NCI-H1694 treated with DMSO at 0.1 percent for 48 hours (cell line): ENCODE results near the gene CFAP44.
"Not testable (repeated sequence)": the region's sequence is repeated elsewhere in the genome, so short reads cannot be mapped to it uniquely, and the experiment has no call there.

ENCODE experiments used
- DNase-seq: peaks from one replicate; lab custom pipeline; 2025; lab: John Stamatoyannopoulos, UW

The CFAP44 gene

GRCh38 chr3:113441051-113441770, at the start of gene CFAP44:
Gene CFAP44 (minus strand): TSS chr3:113441493. CDS start chr3:113433664, 7,829 bp downstream.
- no peak for DNase-seq

- DNase-seq, result no peak
Measured at GRCh38 chr3:113485161-113485609, 43.9 kb upstream of the CFAP44 start.

GRCh38 chr3:113468539-113468938, 27.2 kb upstream of the CFAP44 start:
- no peak for DNase-seq

GRCh38 chr3:113461488-113461887, 20.2 kb upstream of the CFAP44 start:
- DNase-seq, result no peak

GRCh38 chr3:113458554-113458953, 17.3 kb upstream of the CFAP44 start:
- not testable (repeated sequence) for DNase-seq

- no peak for DNase-seq
Measured at GRCh38 chr3:113455446-113455845, 14.2 kb upstream of the CFAP44 start.

- DNase-seq, result no peak
Measured at GRCh38 chr3:113454630-113455029, 13.3 kb upstream of the CFAP44 start.

- no peak for DNase-seq
Measured at GRCh38 chr3:113454057-113454456, 12.8 kb upstream of the CFAP44 start.

GRCh38 chr3:113450911-113451310, 9.6 kb upstream of the CFAP44 start:
- DNase-seq, result no peak

GRCh38 chr3:113439606-113440005, 1.7 kb downstream of the CFAP44 start:
- no peak for DNase-seq

GRCh38 chr3:113438224-113438623, 3.1 kb downstream of the CFAP44 start:
- no peak for DNase-seq

- no peak for DNase-seq
Measured at GRCh38 chr3:113437411-113437810, 3.9 kb downstream of the CFAP44 start.

- DNase-seq, result no peak
Measured at GRCh38 chr3:113436809-113437208, 4.5 kb downstream of the CFAP44 start.

- DNase-seq, result no peak
Measured at GRCh38 chr3:113431811-113432210, 9.5 kb downstream of the CFAP44 start.

- DNase-seq, result no peak
Measured at GRCh38 chr3:113428581-113428980, 12.7 kb downstream of the CFAP44 start.

GRCh38 chr3:113423699-113424098, 17.6 kb downstream of the CFAP44 start:
- DNase-seq, result no peak

- no peak for DNase-seq
Measured at GRCh38 chr3:113421082-113421481, 20.2 kb downstream of the CFAP44 start.

GRCh38 chr3:113409676-113410075, 31.6 kb downstream of the CFAP44 start:
- DNase-seq, result no peak

- no peak for DNase-seq
Measured at GRCh38 chr3:113405180-113405579, 36.1 kb downstream of the CFAP44 start.

GRCh38 chr3:113404637-113405036, 36.7 kb downstream of the CFAP44 start:
- DNase-seq, result no peak
